A549 (cell line): Measurements from ENCODE around the gene ADK. TPM values are rescaled to one million over a fixed set of nuclear protein-coding genes. Genes with fewer than 3 reads are reported as not detected.

Source experiments
- ATAC-seq, 2 experiments: fragments of 200-7000 bp in 1 of 2; fragments of >200 bp in 1 of 2; cut with Nextera tagmentation in 1 of 2; cut with Tn5 transposase in 1 of 2; 3 replicates each; pipeline versions ENCODE4 v1.8.0 to v1.9.1; 2018 to 2020; ENCODE audit warnings: mild to moderate bottlenecking in 1 of 2, moderate library complexity in 1 of 2
- CTCF ChIA-PET: fragments of 300-600 bp; sonication (Branson Sonifier 250); formaldehyde crosslinking; extraction: SDS; loops from one replicate; lab custom pipeline; 2021; ENCODE audit warnings: antibody characterized with exemption, inconsistent platforms; lab: Yijun Ruan, JAX
- POLR2A ChIA-PET: fragments of 350-600 bp; formaldehyde crosslinking; extraction: SDS; loops from one replicate; lab custom pipeline; 2021; ENCODE audit warnings: antibody characterized with exemption, inconsistent platforms; lab: Yijun Ruan, JAX
- DNase-seq, 2 experiments: peaks; one replicate each; pipeline versions ENCODE4 v3.0.0 to v3.0.0-alpha.2; 2011 to 2016; ENCODE audit warnings: low read depth in 1 of 2, low spot score in 1 of 2
- FAIRE-seq: peaks from 2 replicates; lab custom pipeline; 2011; peaks lifted over from hg19 to GRCh38; lab: Jason Lieb, UNC
- H3K27ac ChIP-seq, 2 experiments: fragments of >200 bp; sonication (Bioruptor Twin); formaldehyde crosslinking; 3 replicates each; pipeline ENCODE4 v1.5.1; 2016 to 2017
- H3K4me1 ChIP-seq: fragments of >200 bp; sonication (Bioruptor Twin); formaldehyde crosslinking; 3 replicates; pipeline ENCODE4 v1.6.1; 2016
- H3K4me2 ChIP-seq: fragments of >200 bp; sonication (Bioruptor Twin); formaldehyde crosslinking; 3 replicates; pipeline ENCODE4 v1.6.1; 2016
- H3K4me3 ChIP-seq: fragments of >200 bp; sonication (Bioruptor Twin); formaldehyde crosslinking; 3 replicates; pipeline ENCODE4 v1.5.1; 2016
- H3K9me3 ChIP-seq: fragments of >200 bp; sonication (Bioruptor Twin); formaldehyde crosslinking; 3 replicates; pipeline ENCODE4 v1.6.1; 2016
- ATOH8 ChIP-seq: fragments of 250-450 bp; sonication (Bioruptor Pico); IDR thresholded peaks from 2 replicates; pipeline ENCODE4 v1.5.0; 2020; ENCODE audit warnings: low read depth, mild to moderate bottlenecking, moderate library complexity
- BCL3 ChIP-seq: fragments of >200 bp; sonication (Bioruptor Twin); formaldehyde crosslinking; IDR thresholded peaks from 3 replicates; pipeline ENCODE4 v1.6.1; 2016
- BHLHE40 ChIP-seq: IDR thresholded peaks from 2 replicates; pipeline ENCODE4 v1.6.1; 2012; ENCODE audit warnings: low read depth, low read length, inconsistent platforms
- CBX8 ChIP-seq: fragments of 200-600 bp; sonication (generic); IDR thresholded peaks from 2 replicates; pipeline ENCODE4 v1.6.1; 2016
- CHD4 ChIP-seq: fragments of 200-600 bp; sonication (generic); IDR thresholded peaks from 2 replicates; pipeline ENCODE4 v1.6.1; 2016; ENCODE audit warnings: antibody characterized with exemption, mild to moderate bottlenecking, borderline replicate concordance
- CTCF ChIP-seq: fragments of >200 bp; sonication (Bioruptor Twin); formaldehyde crosslinking; IDR thresholded peaks from 3 replicates; pipeline ENCODE4 v1.5.1; 2016
- EHF ChIP-seq: fragments of 250-450 bp; sonication (Bioruptor Pico); IDR thresholded peaks from 2 replicates; pipeline ENCODE4 v1.5.0; 2020; ENCODE audit warnings: mild to moderate bottlenecking
- EP300 ChIP-seq, 2 experiments: fragments of >200 bp; sonication (Bioruptor Twin); formaldehyde crosslinking; IDR thresholded peaks; 2 replicates in 1 of 2; 3 replicates in 1 of 2; pipeline ENCODE4 v1.6.1; 2016 to 2017
- FOSL2 ChIP-seq, 2 experiments: fragments of 450-650 bp in 1 of 2; fragments of >200 bp in 1 of 2; sonication (Bioruptor Twin) in 1 of 2; formaldehyde crosslinking; IDR thresholded peaks; 2 replicates each; pipeline versions ENCODE4 v1.5.0 to v1.6.1; 2016 to 2020; ENCODE audit warnings: mild to moderate bottlenecking in 1 of 2, moderate library complexity in 1 of 2
- FOXS1 ChIP-seq: fragments of 250-450 bp; sonication (Bioruptor Pico); IDR thresholded peaks from 2 replicates; pipeline ENCODE4 v1.5.0; 2020; ENCODE audit warnings: mild to moderate bottlenecking, moderate library complexity
- HEYL ChIP-seq: fragments of 250-450 bp; sonication (Bioruptor Pico); IDR thresholded peaks from 2 replicates; pipeline ENCODE4 v1.8.0; 2021; ENCODE audit warnings: mild to moderate bottlenecking, moderate library complexity
- MYC ChIP-seq: IDR thresholded peaks from 2 replicates; pipeline ENCODE4 v1.6.1; 2012; ENCODE audit warnings: mild to moderate bottlenecking, inconsistent platforms, low read length, improper control_type of control experiment, borderline replicate concordance
- NR3C1 ChIP-seq: fragments of >200 bp; sonication (Bioruptor Twin); formaldehyde crosslinking; IDR thresholded peaks from 3 replicates; pipeline ENCODE4 v1.6.1; 2017
- RARB ChIP-seq: fragments of 250-450 bp; sonication (Bioruptor Pico); IDR thresholded peaks from 2 replicates; pipeline ENCODE4 v1.8.0; 2021; ENCODE audit warnings: mild to moderate bottlenecking, moderate library complexity
- RCOR1 ChIP-seq: fragments of 150-350 bp; IDR thresholded peaks from 2 replicates; pipeline ENCODE4 v1.6.1; 2014; ENCODE audit warnings: antibody characterized with exemption, low read length, low read depth
- RNF2 ChIP-seq: fragments of 200-600 bp; sonication (generic); IDR thresholded peaks from 2 replicates; pipeline ENCODE4 v1.6.1; 2016; ENCODE audit warnings: low read depth, mild to moderate bottlenecking, antibody characterized with exemption, moderate library complexity, borderline replicate concordance
- ZSCAN20 ChIP-seq: fragments of 250-450 bp; sonication (Bioruptor Pico); IDR thresholded peaks from 2 replicates; pipeline ENCODE4 v1.8.0; 2022; ENCODE audit warnings: mild to moderate bottlenecking, moderate library complexity
- WGBS: methylation state at CpG from one replicate; pipeline ENCODE4 v1.1.6; 2017; ENCODE audit errors: missing lambda C conversion rate; 5-methylcytosine and 5-hydroxymethylcytosine counted together
- polyA plus RNA-seq, 4 experiments: library from polyadenylated mRNA; depleted of rRNA in 3 of 4; stranded (reverse); fragments of >200 nt; fragmentation: RNase III in 1 of 4; extraction: RNeasy Plus Mini Kit Qiagen cat#74134 plus additional on column Dnase treatment in 1 of 4; gene quantifications; 2 replicates in 3 of 4; 3 replicates in 1 of 4; pipeline ENCODE4 v1.2.3, GENCODE V29; 2011 to 2017
- TF ChIP-seq, protein P1 (sequence below): IDR thresholded peaks from 2 replicates; pipeline ENCODE4 v1.6.1; 2012; ENCODE audit warnings: low read depth, borderline replicate concordance

ADK gene
- polyA plus RNA-seq, 2 of the 4 experiments (the other 2 are of a cell fraction) = 35.8 to 40.7 TPM

GRCh38 chr10:74451127-74451829, 300.3 kb downstream of the ADK start:
- no peak overlapping the region for H3K27ac ChIP-seq
- ATAC-seq (no peak), DNase-seq (no peak), FAIRE-seq (no peak)
- POLR2A ChIA-PET = no interaction called here
- TF ChIP-seq CBX8 = no peak
- no peak for TF ChIP-seq RNF2
- no peak for TF ChIP-seq BCL3
- TF ChIP-seq RARB (CRISPR knock-in tag) = no peak
- TF ChIP-seq NR3C1 = no peak
- no peak for TF ChIP-seq BHLHE40
- no peak for TF ChIP-seq FOXS1 (CRISPR knock-in tag)
- no peak for TF ChIP-seq CHD4
- CTCF ChIA-PET = interaction anchor here (0.6 to 1.1 kb wide), 2 partner anchors 41 to 48 kb away, joined by 3 to 6 read pairs; no protein-coding TSS in a partner anchor
- no peaks in the 10 kb centered on the region for H3K4me1 ChIP-seq
- WGBS = 82% methylated on average over 1 of the region's 1 CpG
- H3K9me3 ChIP-seq = no peaks in the 10 kb centered on the region
- H3K4me2 ChIP-seq = no peak overlapping the region
- no peak overlapping the region for H3K4me3 ChIP-seq

DNA sequence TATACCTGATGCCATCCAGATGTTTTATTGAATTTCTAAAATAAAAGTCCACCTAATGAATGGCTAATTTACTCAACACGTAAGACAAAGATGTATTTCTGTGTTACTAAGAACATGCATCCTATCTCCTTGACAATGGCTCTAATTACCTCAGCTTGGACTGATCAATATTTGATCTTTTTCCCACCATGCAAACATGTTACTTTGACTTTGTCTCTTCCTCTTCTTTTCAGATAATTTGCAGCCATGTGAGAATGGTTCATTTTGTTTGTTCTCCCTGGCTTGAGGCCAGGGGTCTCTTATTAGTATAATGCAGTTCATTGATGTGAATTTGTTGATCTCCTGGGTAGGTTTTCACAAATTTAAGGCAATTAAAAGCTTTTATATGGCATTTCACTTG, 302.1 kb downstream of the ADK start:
- H3K4me3 ChIP-seq = no peak overlapping the region
- TF ChIP-seq BHLHE40 (no peak), FOSL2 (IDR thresholded peaks at IDR 0.05) (no peak), FOSL2 (CRISPR knock-in tag; IDR thresholded peaks at IDR 0.05) (no peak), MYC (no peak), CTCF (no peak), ATOH8 (CRISPR knock-in tag) (no peak), EHF (CRISPR knock-in tag) (no peak), HEYL (CRISPR knock-in tag) (no peak), NR3C1 (no peak), EP300 (IDR thresholded peaks at IDR 0.05) (no peak), ZSCAN20 (CRISPR knock-in tag) (no peak), RCOR1 (no peak)
- TF ChIP-seq, protein P1, sequence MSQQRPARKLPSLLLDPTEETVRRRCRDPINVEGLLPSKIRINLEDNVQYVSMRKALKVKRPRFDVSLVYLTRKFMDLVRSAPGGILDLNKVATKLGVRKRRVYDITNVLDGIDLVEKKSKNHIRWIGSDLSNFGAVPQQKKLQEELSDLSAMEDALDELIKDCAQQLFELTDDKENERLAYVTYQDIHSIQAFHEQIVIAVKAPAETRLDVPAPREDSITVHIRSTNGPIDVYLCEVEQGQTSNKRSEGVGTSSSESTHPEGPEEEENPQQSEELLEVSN = no peak

More for the DNA sequence above, 302.1 kb downstream of the ADK start:
- ATAC-seq (no peak), FAIRE-seq (no peak), DNase-seq (no peak)
- POLR2A ChIA-PET = interaction anchor here (0.5 kb wide), 1 partner anchor 80 kb away, joined by 3 read pairs; no protein-coding TSS in a partner anchor
- WGBS = 89% methylated on average over 1 of the region's 1 CpG
- no peaks in the 10 kb centered on the region for H3K4me1 ChIP-seq
- H3K27ac ChIP-seq = no peak overlapping the region
- CTCF ChIA-PET = interaction anchor here (1.2 kb wide), 1 partner anchor 13 kb away, joined by 3 read pairs; no protein-coding TSS in a partner anchor
- H3K4me2 ChIP-seq = no peak overlapping the region
- H3K9me3 ChIP-seq = no peaks in the 10 kb centered on the region
